Measurements from ENCODE around the gene TLE1.

TLE1 gene

DNA sequence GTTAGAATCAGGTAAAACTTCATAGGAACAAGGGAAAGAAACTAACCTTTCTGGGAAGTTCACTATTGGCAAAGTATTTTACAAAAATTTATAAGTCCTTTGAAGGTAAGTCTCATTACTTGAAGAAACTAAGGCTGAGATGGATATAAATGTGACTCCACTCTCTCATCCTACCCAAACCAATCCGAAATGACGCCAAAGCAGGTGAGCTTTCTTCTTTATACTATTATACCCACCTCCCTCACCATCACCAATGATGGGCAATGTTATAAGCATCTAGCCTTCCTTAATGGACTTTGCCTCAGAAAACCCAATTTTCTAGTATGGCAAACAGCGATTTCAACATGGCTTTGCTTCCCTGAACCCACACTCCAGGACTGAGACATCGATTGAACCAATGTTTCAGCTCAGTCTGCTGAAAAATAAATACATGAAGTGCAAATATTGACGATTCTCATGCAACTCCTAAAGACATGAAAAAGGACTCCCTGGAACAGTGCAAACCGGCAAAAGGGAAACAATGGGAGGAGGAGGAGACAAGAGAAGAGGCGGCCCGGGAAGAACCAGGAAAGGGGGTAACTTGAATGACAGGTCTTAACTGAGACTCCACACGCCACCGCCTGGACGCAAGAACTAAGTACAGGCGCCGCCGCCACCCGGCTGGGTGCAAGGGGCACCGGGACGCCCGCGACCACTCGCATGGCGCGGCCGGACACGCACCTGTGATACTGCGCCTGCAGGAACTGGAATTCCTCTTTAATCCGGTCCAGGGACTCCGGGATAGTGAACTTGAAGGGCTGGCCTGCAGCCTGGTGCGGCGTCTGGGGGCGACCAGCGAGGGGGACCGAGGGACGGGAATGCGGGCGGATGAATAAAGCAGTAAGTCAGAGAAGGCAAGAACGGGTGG lies 2.5 kb downstream of the TLE1 start:
- DNase-seq: peak; percentile 77

GRCh38 chr9:81685763-81686613 lies 3.4 kb downstream of the TLE1 start:
- DNase-seq: no peak

DNA sequence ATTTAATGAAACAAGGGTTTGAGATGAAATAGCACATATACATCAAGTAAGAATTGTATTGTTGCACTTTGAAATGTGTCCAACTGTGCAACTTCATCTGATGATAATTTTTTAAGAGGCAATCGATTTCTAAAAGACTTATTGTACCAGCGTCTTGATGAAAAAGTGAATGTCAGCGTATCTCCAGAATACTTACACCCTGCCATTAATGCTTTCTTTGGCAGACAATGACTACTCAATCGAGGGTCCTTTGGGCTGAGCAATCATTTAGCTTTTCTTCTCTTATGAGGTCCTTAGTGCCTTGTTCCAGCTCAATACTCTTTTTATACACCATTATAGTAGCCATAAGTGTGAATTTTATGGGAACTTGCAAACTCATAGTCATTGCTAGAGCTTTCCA lies 4.7 kb downstream of the TLE1 start:
- no peak for DNase-seq

DNA sequence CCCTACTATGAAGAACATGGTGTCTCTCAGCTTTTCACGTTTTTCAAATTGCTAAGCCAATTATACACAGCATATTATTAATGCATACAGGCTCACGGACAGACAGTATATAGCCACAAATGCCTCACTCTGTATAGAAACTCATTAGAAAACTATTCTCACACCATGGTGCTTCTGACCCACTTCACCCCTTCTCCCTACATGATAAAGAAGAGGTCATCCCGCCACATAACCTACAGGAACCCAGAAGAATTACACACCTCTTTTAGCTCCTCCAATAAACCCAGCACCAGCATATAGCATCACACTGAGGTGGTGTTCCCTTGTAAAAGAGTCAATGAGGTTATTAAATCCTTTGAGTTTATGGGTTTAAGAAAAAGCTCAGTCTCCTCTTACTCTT lies 5.6 kb downstream of the TLE1 start:
- DNase-seq: no peak

DNA sequence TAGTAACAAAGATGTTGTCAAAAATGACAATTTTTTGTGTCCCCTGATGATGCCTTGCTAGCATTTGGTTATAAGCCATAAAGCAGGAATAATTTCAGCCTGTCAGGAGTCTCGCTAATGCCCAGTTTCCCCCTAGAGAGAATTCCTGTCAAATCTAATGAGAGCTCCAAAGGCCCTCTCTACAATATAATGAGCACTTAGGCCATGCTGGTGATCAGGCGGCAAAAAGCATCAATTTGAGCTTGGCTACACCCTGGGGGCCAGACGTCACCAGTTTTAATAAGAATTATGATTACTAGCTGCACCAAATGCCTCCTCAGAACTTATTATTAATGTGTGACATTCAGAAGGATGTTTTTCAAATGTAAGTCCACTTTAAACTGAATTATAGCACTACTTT lies 6.1 kb downstream of the TLE1 start:
- no peak for DNase-seq

DNA sequence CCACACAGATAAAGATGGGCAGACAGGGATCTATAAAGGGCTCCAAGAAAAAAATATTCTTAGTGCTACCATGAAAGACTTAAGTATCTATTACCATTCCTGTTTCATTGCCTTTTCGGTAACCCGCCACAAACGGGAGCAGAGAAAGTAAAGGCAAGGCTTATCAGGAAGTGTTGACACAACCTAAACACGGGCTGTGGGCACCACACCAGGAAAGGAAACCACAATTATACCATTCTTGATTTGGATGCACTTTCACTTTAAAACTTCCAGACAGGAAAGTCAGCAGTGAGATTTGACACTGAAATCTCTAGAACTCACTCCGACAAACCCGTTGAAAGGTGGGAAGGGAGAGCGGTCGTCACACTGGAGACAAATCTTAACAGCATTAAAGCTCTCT lies 6.5 kb downstream of the TLE1 start:
- peak; percentile 35 for DNase-seq

- DNase-seq: no peak
Measured at GRCh38 chr9:81682177-81682576, 7.2 kb downstream of the TLE1 start.

- DNase-seq: no peak
Measured at GRCh38 chr9:81680506-81680905, 8.8 kb downstream of the TLE1 start.

GRCh38 chr9:81680006-81680405 lies 9.3 kb downstream of the TLE1 start:
- DNase-seq: no peak

- no peak for DNase-seq
Measured at GRCh38 chr9:81678088-81678487, 11.3 kb downstream of the TLE1 start.

DNA sequence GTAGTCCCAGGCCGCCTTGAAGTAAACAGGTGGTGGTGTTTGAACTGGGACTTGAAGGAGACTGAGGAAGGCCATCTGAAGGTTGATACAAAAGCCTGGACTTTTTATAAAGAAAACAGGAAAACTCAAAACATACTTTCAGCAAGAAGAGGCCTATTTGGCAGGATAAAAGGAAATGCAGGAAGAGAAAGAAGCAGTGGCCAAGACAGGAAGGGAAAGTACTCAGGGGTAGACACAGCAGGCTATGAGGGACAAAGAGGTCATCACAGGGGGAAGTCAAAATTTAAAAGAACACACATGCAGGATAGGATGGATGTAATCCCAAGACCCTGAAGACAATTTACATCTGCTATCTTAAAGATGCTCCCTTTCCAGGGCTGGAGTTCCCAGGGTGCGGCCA lies 13.0 kb downstream of the TLE1 start:
- no peak for DNase-seq

GRCh38 chr9:81673310-81673709 lies 16.0 kb downstream of the TLE1 start:
- DNase-seq: no peak

DNA sequence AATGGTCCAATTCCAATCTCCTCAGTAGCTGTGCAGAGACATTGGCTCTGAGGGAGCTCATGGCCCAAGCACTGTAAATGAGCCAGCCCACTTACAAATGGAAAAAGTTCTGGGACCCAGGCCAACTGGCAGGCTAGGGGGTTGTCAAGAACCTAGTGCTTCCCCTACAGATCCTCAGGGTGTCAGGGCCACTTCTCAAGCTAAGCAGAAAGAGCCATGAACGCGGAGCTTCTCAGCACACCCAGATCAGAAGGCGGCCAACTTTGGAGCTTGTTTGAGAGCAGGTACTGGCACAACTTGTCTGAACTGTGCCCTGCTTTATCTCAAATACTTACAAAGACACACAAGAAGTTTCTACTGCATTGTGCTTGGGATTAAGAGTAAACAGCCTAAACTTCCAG lies 17.5 kb downstream of the TLE1 start:
- no peak for DNase-seq

DNA sequence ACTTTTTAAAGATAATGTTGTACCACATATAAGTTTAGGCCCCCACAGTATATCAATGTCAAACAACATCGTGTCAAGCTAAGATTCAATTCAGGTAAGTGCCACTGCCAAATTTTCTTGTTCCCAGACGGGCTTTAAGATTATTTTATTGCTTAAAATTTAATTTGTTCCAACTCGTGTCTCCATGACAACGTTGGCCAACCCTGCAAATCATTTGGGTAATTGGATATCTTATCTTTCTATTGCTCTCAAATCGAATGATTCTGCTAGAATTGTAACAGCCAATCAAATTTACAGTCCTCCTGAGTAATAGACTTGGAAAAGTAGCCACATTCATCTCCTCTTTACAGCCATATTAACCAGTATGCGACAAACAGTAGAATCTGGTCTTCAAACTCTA lies 19.5 kb downstream of the TLE1 start:
- DNase-seq: no peak

GRCh38 chr9:81669041-81669651 lies 20.2 kb downstream of the TLE1 start:
- DNase-seq: no peak

DNA sequence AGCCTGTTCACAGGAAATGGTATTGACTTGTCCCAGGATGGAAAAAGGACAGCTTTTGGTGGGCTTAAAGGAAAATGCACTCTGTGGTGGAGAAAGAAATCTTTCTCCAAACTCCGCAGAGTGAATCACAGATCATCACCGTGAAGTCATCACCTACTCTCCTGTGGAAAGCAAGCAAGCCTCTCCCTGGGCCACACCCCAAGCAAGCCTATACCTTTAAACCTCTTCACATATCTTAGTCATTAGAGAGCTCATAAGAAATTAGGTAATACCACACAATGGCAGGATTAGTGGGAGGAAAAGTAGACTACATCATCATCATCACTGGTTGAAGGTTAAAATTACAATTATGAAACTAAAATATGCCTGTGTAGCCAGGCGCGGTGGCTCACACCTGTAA lies 23.2 kb downstream of the TLE1 start:
- DNase-seq: no peak

DNA sequence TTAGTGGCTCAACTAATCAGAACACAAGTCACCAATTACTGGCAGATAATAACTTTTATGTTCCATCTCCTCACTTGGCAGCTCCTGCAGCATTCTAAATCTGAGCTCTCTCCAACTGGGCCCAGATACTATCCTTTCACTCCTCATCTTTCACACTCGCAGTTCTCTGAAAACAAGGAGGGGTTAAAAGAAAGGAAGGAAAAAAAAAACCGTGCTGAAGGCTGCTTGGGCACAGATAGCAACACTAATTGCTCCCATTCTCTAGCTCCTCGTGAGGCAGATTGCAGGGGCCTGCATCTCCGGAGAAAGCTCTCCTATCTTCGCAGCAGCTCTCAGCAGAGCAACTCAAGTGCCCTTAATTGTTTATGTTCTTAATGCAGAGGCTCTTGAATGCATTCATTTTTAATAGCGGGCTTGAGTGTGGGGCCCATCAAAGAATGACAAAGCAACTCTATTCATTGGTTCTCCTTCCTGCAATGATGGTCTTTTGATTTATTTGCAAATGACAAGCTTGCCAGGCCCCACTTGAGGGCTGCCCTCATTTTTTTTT lies 23.9 kb downstream of the TLE1 start:
- peak; percentile 10 for DNase-seq

GRCh38 chr9:81664638-81665222 lies 24.6 kb downstream of the TLE1 start:
- no peak for DNase-seq

- no peak for DNase-seq
Measured at GRCh38 chr9:81661339-81661738, 28.0 kb downstream of the TLE1 start.

DNA sequence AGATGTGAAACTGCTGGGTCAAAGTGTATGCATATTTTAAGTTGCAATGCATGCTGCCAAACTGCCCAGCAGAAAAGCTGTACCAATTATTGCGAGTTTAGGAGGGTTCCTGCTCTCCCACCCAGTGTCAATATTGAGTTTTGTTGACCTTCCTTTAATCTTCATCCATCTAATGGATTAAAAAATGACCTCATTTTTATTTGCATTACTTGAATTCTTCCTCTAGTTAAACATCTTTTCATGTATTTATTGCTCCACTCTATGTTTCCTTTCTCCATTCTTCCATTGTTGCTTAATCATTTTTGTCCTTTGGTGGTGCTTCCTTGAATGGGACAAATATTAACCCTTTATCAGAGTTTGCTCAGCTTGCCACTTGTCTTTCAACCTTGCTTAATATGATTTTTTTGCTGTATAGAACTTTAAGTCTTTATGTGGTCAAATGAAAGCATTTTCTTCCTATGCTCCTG lies 32.4 kb downstream of the TLE1 start:
- DNase-seq: no peak

GRCh38 chr9:81656004-81656403 lies 33.3 kb downstream of the TLE1 start:
- DNase-seq: peak; percentile 16

GRCh38 chr9:81653240-81653639 lies 36.1 kb downstream of the TLE1 start:
- DNase-seq: no peak
